ENCODE data around the gene SEPTIN2. TPM values are rescaled to one million over a fixed set of nuclear protein-coding genes. Genes with fewer than 3 reads are reported as not detected.
"Not testable (repeated sequence)": the region's sequence is repeated elsewhere in the genome, so short reads cannot be mapped to it uniquely, and the experiment has no call there.

Gene SEPTIN2
- total RNA-seq, 1 donor from 2014 or later: 460 TPM

DNA sequence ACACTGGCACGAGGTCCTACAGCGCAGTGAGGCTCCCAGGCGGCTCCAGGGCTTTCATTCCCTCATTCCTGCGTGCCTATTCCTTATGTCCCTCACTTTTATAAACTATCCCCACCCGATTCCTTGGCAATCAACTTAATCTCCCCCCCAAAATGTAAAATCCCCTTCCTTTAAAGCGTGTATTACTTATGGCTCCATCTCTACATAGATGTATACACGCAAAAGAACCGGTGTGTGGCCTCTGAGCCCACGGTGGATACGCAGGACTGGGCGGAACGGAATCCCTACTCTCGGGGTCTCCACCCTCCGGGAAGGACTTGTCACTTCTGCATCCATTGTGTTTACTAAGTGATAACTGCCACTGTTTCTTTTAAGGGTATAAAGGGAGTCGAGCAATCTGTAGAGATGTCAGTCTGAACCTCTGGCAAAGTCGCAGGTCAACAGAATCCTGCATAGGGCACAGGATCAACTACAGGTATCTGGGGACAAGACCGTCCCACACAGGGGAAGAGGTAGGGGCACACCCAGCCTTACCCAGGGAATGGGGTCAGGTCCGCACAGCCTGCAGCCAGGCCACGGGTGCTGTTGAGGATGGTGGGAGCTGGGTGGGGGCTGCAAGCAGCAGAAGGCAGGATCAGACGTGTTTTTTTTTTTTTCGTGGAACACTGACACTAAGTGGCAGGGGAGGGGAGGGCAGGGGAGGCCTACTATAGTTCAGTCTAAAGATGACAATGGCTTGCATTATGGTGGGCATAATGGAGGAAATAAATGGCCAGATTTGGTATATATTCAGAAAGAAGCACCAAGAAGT is 42.3 kb upstream of the SEPTIN2 start:
- no peaks in the 10 kb centered on the region for H3K27me3 Mint-ChIP-seq
- H3K27ac Mint-ChIP-seq: peak overlapping the region; percentile 67
- H3K4me3 Mint-ChIP-seq (ENCODE audit: low read depth): peak overlapping the region; percentile 69
- no peak for DNase-seq (ENCODE audit: low spot score, unreplicated experiment)
- peaks cover 7% of the 10 kb centered on the region for H3K36me3 Mint-ChIP-seq (ENCODE audit: insufficient read depth)
- peaks cover 14% of the 10 kb centered on the region for H3K9me3 Mint-ChIP-seq (ENCODE audit: low read depth)
- no peak for TF ChIP-seq CTCF (IDR thresholded peaks at IDR 0.05; ENCODE audit: unreplicated experiment)
- peaks cover 24% of the 10 kb centered on the region for H3K4me1 Mint-ChIP-seq (ENCODE audit: low read depth)

- no peak for DNase-seq (ENCODE audit: low spot score, unreplicated experiment)
- Mint-ChIP-seq H3K27me3 (no peaks in the 10 kb centered on the region), H3K4me1 (ENCODE audit: low read depth) (peaks cover 24% of the 10 kb centered on the region), H3K4me3 (ENCODE audit: low read depth) (peak overlapping the region; percentile 7), H3K27ac (no peak overlapping the region), H3K36me3 (ENCODE audit: insufficient read depth) (peaks cover 5% of the 10 kb centered on the region), H3K9me3 (ENCODE audit: low read depth) (peaks cover 14% of the 10 kb centered on the region)
- no peak for TF ChIP-seq CTCF (IDR thresholded peaks at IDR 0.05; ENCODE audit: unreplicated experiment)
Measured at GRCh38 chr2:241274127-241274526, 41.6 kb upstream of the SEPTIN2 start.

GRCh38 chr2:241275504-241275903 is 40.2 kb upstream of the SEPTIN2 start:
- no peak for TF ChIP-seq CTCF (IDR thresholded peaks at IDR 0.05; ENCODE audit: unreplicated experiment)
- Mint-ChIP-seq H3K36me3 (ENCODE audit: insufficient read depth) (peaks cover 4% of the 10 kb centered on the region), H3K4me1 (ENCODE audit: low read depth) (peaks cover 23% of the 10 kb centered on the region), H3K4me3 (ENCODE audit: low read depth) (no peak overlapping the region), H3K9me3 (ENCODE audit: low read depth) (peaks cover 14% of the 10 kb centered on the region), H3K27me3 (no peaks in the 10 kb centered on the region), H3K27ac (no peak overlapping the region)
- DNase-seq (ENCODE audit: low spot score, unreplicated experiment): no peak

DNA sequence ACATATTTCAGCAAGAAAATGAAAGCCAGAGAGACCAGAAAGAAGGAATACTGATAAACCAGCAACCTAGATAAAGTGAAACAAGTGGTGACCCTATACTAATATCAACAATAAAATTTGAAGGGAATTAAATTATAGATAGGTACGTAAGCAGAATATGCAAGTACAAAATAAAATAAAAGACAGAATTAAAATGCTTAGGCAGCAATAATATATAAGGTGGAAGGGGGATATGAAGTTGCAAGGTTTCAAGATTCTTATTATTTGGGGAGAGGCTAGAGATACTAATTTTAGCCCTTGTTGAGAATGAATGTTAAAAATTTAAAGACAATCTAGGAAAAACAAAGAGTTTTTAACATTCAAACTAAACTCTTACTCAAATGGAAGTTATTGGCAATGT is 39.8 kb upstream of the SEPTIN2 start:
- Mint-ChIP-seq H3K4me1 (ENCODE audit: low read depth) (peaks cover 20% of the 10 kb centered on the region), H3K27me3 (no peaks in the 10 kb centered on the region), H3K27ac (no peak overlapping the region), H3K4me3 (ENCODE audit: low read depth) (no peak overlapping the region), H3K36me3 (ENCODE audit: insufficient read depth) (peaks cover 4% of the 10 kb centered on the region), H3K9me3 (ENCODE audit: low read depth) (peaks cover 14% of the 10 kb centered on the region)
- no peak for TF ChIP-seq CTCF (IDR thresholded peaks at IDR 0.05; ENCODE audit: unreplicated experiment)
- no peak for DNase-seq (ENCODE audit: low spot score, unreplicated experiment)

- DNase-seq (ENCODE audit: low spot score, unreplicated experiment); H3K4me3 Mint-ChIP-seq (ENCODE audit: low read depth); H3K27ac Mint-ChIP-seq; H3K36me3 Mint-ChIP-seq (ENCODE audit: insufficient read depth); H3K27me3 Mint-ChIP-seq: not testable (repeated sequence)
- peaks cover 24% of the 10 kb centered on the region for H3K4me1 Mint-ChIP-seq (ENCODE audit: low read depth)
- peaks cover 14% of the 10 kb centered on the region for H3K9me3 Mint-ChIP-seq (ENCODE audit: low read depth)
Measured at GRCh38 chr2:241278306-241278705, 37.4 kb upstream of the SEPTIN2 start.

DNA sequence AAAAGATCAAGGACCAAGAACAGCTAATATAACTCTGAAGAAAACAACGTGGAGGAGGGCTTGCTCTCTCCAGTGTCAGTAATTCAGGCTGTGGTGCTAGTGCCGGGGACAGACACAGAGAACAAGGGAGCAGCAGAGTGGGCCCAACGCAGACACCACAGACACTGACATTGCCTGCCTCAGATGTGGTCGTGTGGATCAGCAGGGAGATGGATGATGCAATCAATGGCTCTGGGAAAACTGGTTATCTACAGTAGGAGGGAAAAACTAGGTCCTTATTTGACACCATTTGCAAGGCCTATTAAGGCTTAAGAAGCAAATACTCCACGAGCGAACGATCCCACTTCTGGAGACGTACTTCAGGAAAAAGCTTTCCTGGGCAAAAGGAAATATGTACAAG is 36.3 kb upstream of the SEPTIN2 start:
- Mint-ChIP-seq H3K27me3 (no peaks in the 10 kb centered on the region), H3K9me3 (ENCODE audit: low read depth) (peaks cover 14% of the 10 kb centered on the region), H3K4me3 (ENCODE audit: low read depth) (no peak overlapping the region), H3K4me1 (ENCODE audit: low read depth) (peaks cover 26% of the 10 kb centered on the region), H3K27ac (peak overlapping the region; percentile 78), H3K36me3 (ENCODE audit: insufficient read depth) (peaks cover 4% of the 10 kb centered on the region)
- no peak for DNase-seq (ENCODE audit: low spot score, unreplicated experiment)
- TF ChIP-seq CTCF (IDR thresholded peaks at IDR 0.05; ENCODE audit: unreplicated experiment): no peak
